H1 (cell line): ENCODE measurements around the gene RTN3. TPM values are rescaled to one million over a fixed set of nuclear protein-coding genes. Genes with fewer than 3 reads are reported as not detected.

Experiments
- CTCF ChIA-PET: fragments of 300-600 bp; sonication (Branson Sonifier 250); formaldehyde crosslinking; loops from one replicate; lab custom pipeline; 2021; ENCODE audit not compliant: partially characterized antibody; lab: Charles Lee
- POLR2A ChIA-PET: fragments of 300-600 bp; sonication (Branson Sonifier 250); formaldehyde crosslinking; loops from one replicate; lab custom pipeline; 2021; ENCODE audit warnings: inconsistent platforms; ENCODE audit not compliant: partially characterized antibody; lab: Charles Lee
- DNase-seq, 2 experiments: peaks; one replicate each; pipeline versions ENCODE4 v3.0.0 to v3.0.0-alpha.2; 2010 to 2022; ENCODE audit warnings: low spot score in 2 of 2, low read depth in 1 of 2, mixed read lengths in 1 of 2
- FAIRE-seq: peaks from 2 replicates; lab custom pipeline; 2011; peaks lifted over from hg19 to GRCh38; lab: Jason Lieb, UNC
- H2AFZ ChIP-seq: 2 replicates; pipeline ENCODE4 v1.8.1; 2012; ENCODE audit warnings: low read length, inconsistent platforms
- H2AK5ac ChIP-seq: 2 replicates; pipeline ENCODE4 v1.6.1; 2013; ENCODE audit warnings: low read depth, low read length
- H2BK120ac ChIP-seq: replicated peaks from 2 replicates; pipeline ENCODE3; 2013; ENCODE audit warnings: low read depth, low read length, inconsistent platforms
- H2BK12ac ChIP-seq: 2 replicates; pipeline ENCODE4 v1.6.1; 2013; ENCODE audit warnings: low read depth, low read length
- H2BK15ac ChIP-seq: 2 replicates; pipeline ENCODE4 v1.6.1; 2013; ENCODE audit warnings: low read length
- H2BK20ac ChIP-seq: 2 replicates; pipeline ENCODE4 v1.6.1; 2013; ENCODE audit warnings: low read length
- H2BK5ac ChIP-seq: 2 replicates; pipeline ENCODE4 v1.6.1; 2013; ENCODE audit warnings: low read depth, low read length
- H3K14ac ChIP-seq: 2 replicates; pipeline ENCODE4 v1.6.1; 2013; ENCODE audit warnings: inconsistent platforms; ENCODE audit not compliant: insufficient read length
- H3K18ac ChIP-seq: 2 replicates; pipeline ENCODE4 v1.6.1; 2013; ENCODE audit warnings: low read length; ENCODE audit errors: extremely low read depth
- H3K23ac ChIP-seq: 2 replicates; pipeline ENCODE4 v1.6.1; 2013; ENCODE audit warnings: inconsistent platforms; ENCODE audit not compliant: insufficient read length
- H3K23me2 ChIP-seq: 2 replicates; pipeline ENCODE4 v1.6.1; 2013; ENCODE audit warnings: low read depth, low read length
- H3K27ac ChIP-seq: 2 replicates; pipeline ENCODE4 v1.6.1; 2011; ENCODE audit warnings: low read depth, low read length, inconsistent platforms
- H3K27me3 ChIP-seq, 4 experiments: replicated peaks in 1 of 4; 1 replicate in 1 of 4; 2 replicates in 3 of 4; pipeline versions ENCODE4 v1.6.1 to v1.8.1; 2011 to 2013; ENCODE audit warnings: low read length in 3 of 4, mild to moderate bottlenecking in 3 of 4, inconsistent platforms in 2 of 4, mixed read lengths in 2 of 4, moderate library complexity in 1 of 4; ENCODE audit not compliant: control insufficient read depth in 3 of 4, insufficient read depth in 3 of 4; ENCODE audit errors: extremely low read depth in 1 of 4
- H3K36me3 ChIP-seq, 4 experiments: 2 replicates each; pipeline versions ENCODE4 v1.6.1 to v1.8.1; 2011 to 2013; ENCODE audit warnings: mild to moderate bottlenecking in 4 of 4, low read length in 3 of 4, moderate library complexity in 2 of 4, control low read depth in 1 of 4, inconsistent platforms in 1 of 4; ENCODE audit not compliant: insufficient read depth in 4 of 4, control insufficient read depth in 2 of 4
- H3K4ac ChIP-seq: replicated peaks from 2 replicates; pipeline ENCODE3; 2013; ENCODE audit warnings: low read length, low read depth, mixed read lengths, inconsistent platforms; ENCODE audit not compliant: insufficient read length
- H3K4me1 ChIP-seq, 4 experiments: replicated peaks in 1 of 4; 1 replicate in 1 of 4; 2 replicates in 3 of 4; pipeline versions ENCODE4 v1.6.1 to v1.8.1; 2011 to 2013; ENCODE audit warnings: low read length in 3 of 4, inconsistent platforms in 2 of 4, mixed read lengths in 1 of 4; ENCODE audit not compliant: insufficient read depth in 4 of 4, control insufficient read depth in 3 of 4
- H3K4me2 ChIP-seq, 2 experiments: 2 replicates each; pipeline versions ENCODE4 v1.6.1 to v1.8.1; 2011 to 2013; ENCODE audit warnings: low read depth in 2 of 2, low read length in 2 of 2, control low read depth in 1 of 2, inconsistent platforms in 1 of 2, mild to moderate bottlenecking in 1 of 2; ENCODE audit not compliant: insufficient read depth in 1 of 2
- H3K4me3 ChIP-seq, 4 experiments: fragments of 200-600, 300-600 bp in 1 of 4; sonication (generic), shearing (Covaris generic), sonication (Bioruptor Twin) in 1 of 4; 2 replicates each; pipeline versions ENCODE4 v1.5.1 to v1.8.1; 2011 to 2016; ENCODE audit warnings: low read length in 4 of 4, low read depth in 3 of 4, control low read depth in 2 of 4, inconsistent platforms in 2 of 4, mild to moderate bottlenecking in 2 of 4, mixed read lengths in 1 of 4, moderate library complexity in 1 of 4; ENCODE audit not compliant: insufficient read depth in 2 of 4; ENCODE audit errors: extremely low read depth in 1 of 4
- H3K56ac ChIP-seq: replicated peaks from 2 replicates; pipeline ENCODE3; 2013; ENCODE audit warnings: low read depth, mild to moderate bottlenecking, mixed read lengths, low read length, inconsistent platforms; ENCODE audit not compliant: insufficient read length
- H3K79me1 ChIP-seq: 2 replicates; pipeline ENCODE4 v1.6.1; 2013; ENCODE audit warnings: low read depth, low read length, control low read depth
- H3K79me2 ChIP-seq, 2 experiments: 2 replicates each; pipeline versions ENCODE4 v1.6.1 to v1.8.1; 2012 to 2013; ENCODE audit warnings: low read length in 2 of 2, mild to moderate bottlenecking in 2 of 2, inconsistent platforms in 1 of 2; ENCODE audit not compliant: insufficient read depth in 2 of 2, control insufficient read depth in 1 of 2
- H3K9ac ChIP-seq, 4 experiments: replicated peaks in 1 of 4; 1 replicate in 1 of 4; 2 replicates in 3 of 4; pipeline versions ENCODE4 v1.6.1 to v1.8.1; 2011 to 2013; ENCODE audit warnings: low read depth in 3 of 4, low read length in 3 of 4, control low read depth in 2 of 4, mild to moderate bottlenecking in 2 of 4, moderate library complexity in 2 of 4, inconsistent platforms in 1 of 4; ENCODE audit errors: extremely low read depth in 1 of 4
- H3K9me3 ChIP-seq, 2 experiments: 2 replicates each; pipeline versions ENCODE4 v1.6.1 to v1.8.1; 2012 to 2013; ENCODE audit warnings: mild to moderate bottlenecking in 2 of 2, moderate library complexity in 2 of 2, control low read depth in 1 of 2, inconsistent platforms in 1 of 2, low read depth in 1 of 2, low read length in 1 of 2, mixed read lengths in 1 of 2; ENCODE audit not compliant: insufficient read depth in 2 of 2
- H4K20me1 ChIP-seq, 2 experiments: replicated peaks in 1 of 2; 2 replicates each; pipeline versions ENCODE3 to v1.8.1; 2011 to 2013; ENCODE audit warnings: inconsistent platforms in 2 of 2, low read length in 2 of 2, mild to moderate bottlenecking in 1 of 2; ENCODE audit not compliant: insufficient read depth in 2 of 2, control insufficient read depth in 1 of 2
- H4K5ac ChIP-seq: 2 replicates; pipeline ENCODE4 v1.6.1; 2013; ENCODE audit warnings: low read length, low read depth, mixed read lengths, inconsistent platforms; ENCODE audit not compliant: insufficient read length
- H4K8ac ChIP-seq: 2 replicates; pipeline ENCODE4 v1.8.0; 2013; ENCODE audit warnings: mild to moderate bottlenecking, moderate library complexity, low read length, inconsistent platforms; ENCODE audit not compliant: insufficient read depth; ENCODE audit errors: extremely low read depth
- H4K91ac ChIP-seq: replicated peaks from 2 replicates; pipeline ENCODE3; 2013; ENCODE audit warnings: low read length, mixed read lengths, inconsistent platforms; ENCODE audit not compliant: insufficient read length
- POU5F1 ChIP-seq: IDR thresholded peaks from 2 replicates; pipeline ENCODE4 v1.6.1; 2011; ENCODE audit warnings: low read depth, mild to moderate bottlenecking, low read length, moderate library complexity
- SP4 ChIP-seq: IDR thresholded peaks from 2 replicates; pipeline ENCODE4 v1.6.1; 2012; ENCODE audit warnings: low read length, inconsistent platforms
- TAF1 ChIP-seq: IDR thresholded peaks from 2 replicates; pipeline ENCODE4 v1.6.1; 2011; ENCODE audit warnings: mild to moderate bottlenecking, low read depth, low read length
- WGBS, 2 experiments: shearing (Covaris generic) in 1 of 2; methylation state at CpG; one replicate each; pipeline versions ENCODE4 v1.1.6 to v1.1.7; 2013 to 2015; ENCODE audit warnings: low lambda C conversion rate in 2 of 2, mixed read lengths in 2 of 2, inconsistent platforms in 1 of 2, low coverage in 1 of 2, missing lambda C conversion rate in 1 of 2; ENCODE audit not compliant: insufficient replicate concordance in 2 of 2, insufficient coverage in 1 of 2, insufficient read length in 1 of 2; ENCODE audit errors: extremely low coverage in 1 of 2, missing lambda C conversion rate in 1 of 2; 5-methylcytosine and 5-hydroxymethylcytosine counted together
- polyA plus RNA-seq, 7 experiments: library from polyadenylated mRNA; depleted of rRNA in 3 of 7; stranded (reverse) in 5 of 7; unstranded in 2 of 7; fragments of >200 nt in 5 of 7; fragments of 200-250 nt in 2 of 7; gene quantifications; 1 replicate in 5 of 7; 2 replicates in 1 of 7; 4 replicates in 1 of 7; pipeline versions ENCODE4 v1.2.1 to v1.2.3, GENCODE V29; 2011 to 2013; ENCODE audit warnings: missing spikeins in 2 of 7, mixed read lengths in 2 of 7
- total RNA-seq: library from RNA; stranded (reverse); fragmentation: NEBNext Ultra II Directional; extraction: Animal tissue kit (Norgen Biotek cat#: 25700); gene quantifications from 2 replicates; pipeline ENCODE4 v1.2.1, GENCODE V29; 2021

RTN3 gene
- total and polyA plus RNA-seq, 2 of the 8 experiments (the other 6 are each of a cell fraction or from before 2014, with no cell fraction given), result 160 to 203 TPM

GRCh38 chr11:63673579-63673978 lies 7.7 kb upstream of the RTN3 start:
- Histone ChIP-seq H2AFZ (no peak overlapping the region), H2BK120ac (no peak overlapping the region), H3K14ac (no peak overlapping the region), H4K20me1 (no peaks in the 10 kb centered on the region), H3K79me2 (peaks cover 0 to 18% of the 10 kb centered on the region in 2 experiments; a peak in 2 of 4 replicates), H3K27me3 (peaks cover 0 to 5% (median 0%) of the 10 kb centered on the region in 4 experiments; a peak in 2 of 7 replicates), H3K36me3 (no peaks in the 10 kb centered on the region), H3K56ac (no peak overlapping the region), H3K18ac (no peak overlapping the region), H3K9me3 (peaks cover 0 to 4% of the 10 kb centered on the region in 2 experiments; a peak in 1 of 4 replicates), H3K79me1 (no peaks in the 10 kb centered on the region), H3K9ac (no peak overlapping the region), H3K27ac (no peak overlapping the region), H3K4me2 (no peak overlapping the region), H3K4me3 (no peak overlapping the region), H3K23ac (no peak overlapping the region), H3K4me1 (peaks cover 0 to 8% (median 2%) of the 10 kb centered on the region in 4 experiments; a peak in 2 of 7 replicates), H2BK12ac (no peak overlapping the region), H3K23me2 (no peaks in the 10 kb centered on the region; the same call in 1 of the 2 replicates), H2BK5ac (no peak overlapping the region), H2BK15ac (no peak overlapping the region), H3K4ac (no peak overlapping the region), H2BK20ac (no peak overlapping the region), H2AK5ac (no peak overlapping the region), H4K5ac (no peak overlapping the region), H4K91ac (no peak overlapping the region), H4K8ac (no peak overlapping the region)
- FAIRE-seq, result no peak
- ChIA-PET CTCF (interaction anchor here (0.6 to 1.4 kb wide), 6 partner anchors 9 to 65 kb away, joined by 3 to 5 read pairs (median 4); no protein-coding TSS in a partner anchor), POLR2A (interaction anchor here (0.7 to 6.0 kb wide), 4 partner anchors 8 to 91 kb away, joined by 3 to 58 read pairs (median 3); partner anchors contain the start of gene RTN3)
- DNase-seq, result no peak
- WGBS, 2 experiments, result 91% methylated on average over 4 of the region's 4 CpGs; no CpG with 5 or more reads in 1 of the 2 experiments
- TF ChIP-seq POU5F1 (no peak), SP4 (no peak), TAF1 (no peak)
